GM18511 (cell line): ENCODE results near the gene PGAM5.
"Not testable (repeated sequence)": the region's sequence is repeated elsewhere in the genome, so short reads cannot be mapped to it uniquely, and the experiment has no call there.

Experiments
- ATAC-seq: cut with Tn5 transposase; IDR thresholded peaks from one replicate; pipeline ENCODE4 v1.9.1; 2021; ENCODE audit warnings: mild to moderate bottlenecking, moderate library complexity; ENCODE audit not compliant: unreplicated experiment

Gene PGAM5

GRCh38 chr12:132687211-132688164 is 23.2 kb upstream of the PGAM5 start, which contains the start of the genes POLE and PXMP2:
Gene POLE, minus strand, starts transcription at chr12:132687342. Its CDS starts 27 bp downstream, at chr12:132687315.
Gene PXMP2, plus strand, starts transcription at chr12:132687587. Its CDS starts 84 bp downstream, at chr12:132687671.
- ATAC-seq, result peak; percentile 94

- no peak for ATAC-seq
Observed at GRCh38 chr12:132689227-132689626, 21.4 kb upstream of the PGAM5 start.

- ATAC-seq, result no peak
Observed at GRCh38 chr12:132690112-132690511, 20.5 kb upstream of the PGAM5 start.

- ATAC-seq, result not testable (repeated sequence)
Observed at GRCh38 chr12:132692030-132692429, 18.6 kb upstream of the PGAM5 start.

GRCh38 chr12:132694888-132695287 is 15.8 kb upstream of the PGAM5 start:
- not testable (repeated sequence) for ATAC-seq

GRCh38 chr12:132695431-132695830 is 15.2 kb upstream of the PGAM5 start:
- ATAC-seq, result no peak

GRCh38 chr12:132698341-132698740 is 12.3 kb upstream of the PGAM5 start:
- no peak for ATAC-seq

GRCh38 chr12:132700212-132700822 is 10.3 kb upstream of the PGAM5 start:
- ATAC-seq, result peak; percentile 65

GRCh38 chr12:132702640-132703039 is 8.0 kb upstream of the PGAM5 start:
- ATAC-seq, result no peak

- ATAC-seq, result no peak
Observed at GRCh38 chr12:132703641-132704040, 7.0 kb upstream of the PGAM5 start.

GRCh38 chr12:132707241-132707640 is 3.4 kb upstream of the PGAM5 start:
- ATAC-seq, result no peak

GRCh38 chr12:132708150-132708549 is 2.5 kb upstream of the PGAM5 start:
- no peak for ATAC-seq

- peak; percentile 46 for ATAC-seq
Observed at GRCh38 chr12:132710043-132710404, 618 bp upstream of the PGAM5 start.

GRCh38 chr12:132711080-132711843 is 620 bp downstream of the PGAM5 start:
- peak; percentile 24 for ATAC-seq

- ATAC-seq, result no peak
Observed at GRCh38 chr12:132713123-132713522, 2.5 kb downstream of the PGAM5 start.

- no peak for ATAC-seq
Observed at GRCh38 chr12:132715874-132716273, 5.2 kb downstream of the PGAM5 start.

- ATAC-seq, result no peak
Observed at GRCh38 chr12:132716356-132716755, 5.7 kb downstream of the PGAM5 start.

GRCh38 chr12:132717011-132717410 is 6.4 kb downstream of the PGAM5 start:
- ATAC-seq, result no peak

- ATAC-seq, result no peak
Observed at GRCh38 chr12:132717531-132718387, 7.1 kb downstream of the PGAM5 start.

GRCh38 chr12:132718644-132719043 is 8.0 kb downstream of the PGAM5 start:
- ATAC-seq, result no peak
